Keratinocyte (primary cell): ENCODE data around the gene OR6P1. TPM values are rescaled to one million over a fixed set of nuclear protein-coding genes. Genes with fewer than 3 reads are reported as not detected.

ENCODE experiments used
- DNase-seq: peaks from one replicate; pipeline ENCODE4 v3.0.0-alpha.2; 2011; ENCODE audit warnings: low read depth, missing footprints, low spot score
- FAIRE-seq: peaks from 2 replicates; lab custom pipeline; 2011; peaks lifted over from hg19 to GRCh38; lab: Jason Lieb, UNC
- H2AFZ ChIP-seq: 2 replicates; pipeline ENCODE4 v1.6.0; 2012; ENCODE audit warnings: low read length, control low read depth, inconsistent platforms; ENCODE audit not compliant: control insufficient read depth
- H3K27ac ChIP-seq: 2 replicates; pipeline ENCODE4 v1.5.1; 2011; ENCODE audit warnings: low read length; ENCODE audit not compliant: control insufficient read depth, insufficient read depth
- H3K27me3 ChIP-seq: 3 replicates; pipeline ENCODE4 v1.6.0; 2011; ENCODE audit warnings: low read length; ENCODE audit not compliant: control insufficient read depth, insufficient read depth; ENCODE audit errors: extremely low read depth
- H3K36me3 ChIP-seq, 2 experiments: 2 replicates in 1 of 2; 3 replicates in 1 of 2; pipeline ENCODE4 v1.5.1; 2011; ENCODE audit warnings: low read length in 2 of 2, mild to moderate bottlenecking in 1 of 2; ENCODE audit not compliant: control insufficient read depth in 2 of 2, insufficient read depth in 2 of 2; ENCODE audit errors: extremely low read depth in 1 of 2
- H3K4me1 ChIP-seq: 3 replicates; pipeline ENCODE4 v1.5.1; 2011; ENCODE audit warnings: low read length; ENCODE audit not compliant: control insufficient read depth, insufficient read depth; ENCODE audit errors: extremely low read depth
- H3K4me2 ChIP-seq: 3 replicates; pipeline ENCODE4 v1.6.0; 2011; ENCODE audit warnings: low read depth, low read length; ENCODE audit not compliant: control insufficient read depth, insufficient read depth; ENCODE audit errors: extremely low read depth
- H3K4me3 ChIP-seq, 3 experiments: fragments of 200-600 bp in 1 of 3; sonication (generic) in 1 of 3; 2 replicates in 2 of 3; 3 replicates in 1 of 3; pipeline ENCODE4 v1.5.1; 2011 to 2016; ENCODE audit warnings: low read length in 3 of 3, mild to moderate bottlenecking in 3 of 3, control low read depth in 2 of 3, inconsistent platforms in 1 of 3, low read depth in 1 of 3, mixed read lengths in 1 of 3, mixed run types in 1 of 3, moderate library complexity in 1 of 3; ENCODE audit not compliant: control insufficient read depth in 2 of 3, insufficient read depth in 2 of 3; ENCODE audit errors: extremely low read depth in 1 of 3
- H3K79me2 ChIP-seq: 2 replicates; pipeline ENCODE4 v1.6.0; 2012; ENCODE audit warnings: low read length; ENCODE audit not compliant: control insufficient read depth, insufficient read depth
- H3K9ac ChIP-seq: 3 replicates; pipeline ENCODE4 v1.6.0; 2011; ENCODE audit warnings: low read length; ENCODE audit not compliant: control insufficient read depth, insufficient read depth; ENCODE audit errors: extremely low read depth
- H3K9me1 ChIP-seq: 3 replicates; pipeline ENCODE4 v1.6.0; 2011; ENCODE audit warnings: low read length; ENCODE audit not compliant: control insufficient read depth, insufficient read depth; ENCODE audit errors: extremely low read depth
- H3K9me3 ChIP-seq: 2 replicates; pipeline ENCODE4 v1.5.1; 2012; ENCODE audit warnings: low read depth, low read length; ENCODE audit not compliant: control insufficient read depth
- H4K20me1 ChIP-seq: 3 replicates; pipeline ENCODE4 v1.6.0; 2011; ENCODE audit warnings: low read length; ENCODE audit not compliant: control insufficient read depth, insufficient read depth; ENCODE audit errors: extremely low read depth
- EZH2 ChIP-seq: IDR thresholded peaks from one replicate; pipeline ENCODE4 v1.6.1; 2012; ENCODE audit warnings: inconsistent platforms, mild to moderate bottlenecking, low read length, moderate library complexity
- dilution Hi-C: fragments of 300-500 bp; cut with MboI; formaldehyde crosslinking; loops from one replicate; pipeline ENCODE4 v1.7.0; 2020; ENCODE audit warnings: low sequenced_read_pairs; ENCODE audit not compliant: extremely low pct_ligation_motif_present
- polyA plus RNA-seq, 5 experiments: library from polyadenylated mRNA; depleted of rRNA in 3 of 5; stranded (reverse) in 3 of 5; stranded (forward) in 1 of 5; unstranded in 1 of 5; fragments of >200 nt; gene quantifications; 1 replicate in 1 of 5; 2 replicates in 3 of 5; 3 replicates in 1 of 5; pipeline versions ENCODE4 v1.2.1 to v1.2.3, GENCODE V29; 2011 to 2012; ENCODE audit warnings: missing spikeins in 2 of 5, low read depth in 1 of 5, low replicate concordance in 1 of 5
- TF ChIP-seq, protein P1 (sequence below), 3 experiments: IDR thresholded peaks in 1 of 3; conservative IDR thresholded peaks in 1 of 3; optimal IDR thresholded peaks in 1 of 3; 2 replicates in 2 of 3; 3 replicates in 1 of 3; pipeline versions ENCODE3 to v1.5.1; 2011; ENCODE audit warnings: low read length in 3 of 3, mild to moderate bottlenecking in 3 of 3, moderate library complexity in 2 of 3, control low read depth in 1 of 3, inconsistent platforms in 1 of 3; ENCODE audit not compliant: insufficient read depth in 2 of 3; ENCODE audit errors: extremely low read depth in 1 of 3

Gene OR6P1
- polyA plus RNA-seq, 1 donor (not counting 4 experiments of a cell fraction or from before 2014, with no cell fraction given), result not detected

DNA sequence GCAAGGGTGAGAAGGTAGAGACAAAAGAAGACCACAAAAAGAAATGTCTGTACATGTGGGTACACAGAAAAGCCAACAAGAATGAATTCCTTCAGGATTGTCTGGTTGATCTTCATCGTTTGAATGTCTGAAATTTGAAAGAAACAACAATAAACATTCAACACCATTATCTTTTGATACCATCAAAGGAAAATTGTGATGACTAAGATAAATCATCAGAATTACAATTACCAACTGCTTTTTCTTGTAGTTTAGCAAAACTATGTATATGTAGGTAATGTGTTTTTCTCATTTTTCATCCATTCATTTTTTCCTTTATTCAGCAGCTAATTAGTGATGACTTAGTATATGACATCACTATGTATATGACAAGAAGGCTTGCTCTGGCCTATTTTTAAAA lies 9.4 kb upstream of the OR6P1 start, which contains the start of gene OR10X1:
TSS of gene OR10X1 (minus strand) at position 167 of the 400 bp plus-strand sequence. CDS start at position 167, 0 bp downstream.
- no peaks in the 10 kb centered on the region for H3K79me2 ChIP-seq
- FAIRE-seq, result no peak
- dilution Hi-C loops, result no loop called here

DNA sequence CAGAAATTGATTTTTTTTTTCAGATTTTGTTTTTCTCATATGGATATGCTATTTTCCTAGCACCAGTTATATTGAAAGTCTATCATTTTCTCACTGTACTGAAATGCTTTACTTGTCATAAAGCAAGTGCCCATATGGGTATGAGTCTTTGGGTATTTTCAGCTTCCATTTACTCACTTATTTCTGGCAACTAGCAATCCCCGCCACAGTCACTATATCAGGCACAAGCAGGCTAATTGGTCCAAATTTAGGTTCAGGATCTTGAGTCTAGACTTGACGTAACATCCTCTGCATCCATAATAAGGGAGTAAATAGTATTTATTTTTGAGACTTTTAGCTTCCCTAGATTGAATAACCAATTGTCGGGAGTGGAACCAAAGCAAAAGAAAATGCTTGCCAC lies 7.2 kb upstream of the OR6P1 start:
- H3K9ac ChIP-seq, result no peak overlapping the region
- DNase-seq, result no peak
- H3K4me3 ChIP-seq, result no peak overlapping the region
- FAIRE-seq, result no peak
- H4K20me1 ChIP-seq, result no peaks in the 10 kb centered on the region
- no peaks in the 10 kb centered on the region for H3K79me2 ChIP-seq
- H3K36me3 ChIP-seq, result no peaks in the 10 kb centered on the region
- dilution Hi-C loops, result no loop called here
- H3K9me3 ChIP-seq, result no peaks in the 10 kb centered on the region
- H3K27ac ChIP-seq, result no peak overlapping the region
- no peak overlapping the region for H2AFZ ChIP-seq
- H3K4me1 ChIP-seq, result no peaks in the 10 kb centered on the region
- no peaks in the 10 kb centered on the region for H3K9me1 ChIP-seq
- TF ChIP-seq, protein P1, sequence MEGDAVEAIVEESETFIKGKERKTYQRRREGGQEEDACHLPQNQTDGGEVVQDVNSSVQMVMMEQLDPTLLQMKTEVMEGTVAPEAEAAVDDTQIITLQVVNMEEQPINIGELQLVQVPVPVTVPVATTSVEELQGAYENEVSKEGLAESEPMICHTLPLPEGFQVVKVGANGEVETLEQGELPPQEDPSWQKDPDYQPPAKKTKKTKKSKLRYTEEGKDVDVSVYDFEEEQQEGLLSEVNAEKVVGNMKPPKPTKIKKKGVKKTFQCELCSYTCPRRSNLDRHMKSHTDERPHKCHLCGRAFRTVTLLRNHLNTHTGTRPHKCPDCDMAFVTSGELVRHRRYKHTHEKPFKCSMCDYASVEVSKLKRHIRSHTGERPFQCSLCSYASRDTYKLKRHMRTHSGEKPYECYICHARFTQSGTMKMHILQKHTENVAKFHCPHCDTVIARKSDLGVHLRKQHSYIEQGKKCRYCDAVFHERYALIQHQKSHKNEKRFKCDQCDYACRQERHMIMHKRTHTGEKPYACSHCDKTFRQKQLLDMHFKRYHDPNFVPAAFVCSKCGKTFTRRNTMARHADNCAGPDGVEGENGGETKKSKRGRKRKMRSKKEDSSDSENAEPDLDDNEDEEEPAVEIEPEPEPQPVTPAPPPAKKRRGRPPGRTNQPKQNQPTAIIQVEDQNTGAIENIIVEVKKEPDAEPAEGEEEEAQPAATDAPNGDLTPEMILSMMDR (optimal IDR thresholded peaks at IDR 0.05 in 1 of 3, IDR thresholded peaks at IDR 0.05 in 1 of 3, conservative IDR thresholded peaks at IDR 0.05 in 1 of 3; ENCODE audit: extremely low read depth in 1 of 3, insufficient read depth in 2 of 3, low read length in 3 of 3), result no peak
- TF ChIP-seq EZH2, result no peak
- H3K4me2 ChIP-seq, result no peak overlapping the region
- H3K27me3 ChIP-seq, result no peaks in the 10 kb centered on the region

More for the DNA sequence above, 9.4 kb upstream of the OR6P1 start, which contains the start of gene OR10X1:
- H3K4me1 ChIP-seq, result no peaks in the 10 kb centered on the region
- no peak within 1 kb of the TSS for H3K9ac ChIP-seq
- H3K4me3 ChIP-seq, result no peak within 1 kb of the TSS
- TF ChIP-seq, protein P1 (optimal IDR thresholded peaks at IDR 0.05 in 1 of 3, IDR thresholded peaks at IDR 0.05 in 1 of 3, conservative IDR thresholded peaks at IDR 0.05 in 1 of 3; ENCODE audit: extremely low read depth in 1 of 3, insufficient read depth in 2 of 3, low read length in 3 of 3), result no peak
- TF ChIP-seq EZH2, result no peak
- H3K4me2 ChIP-seq, result no peak within 1 kb of the TSS
- no peak for DNase-seq
- H3K9me3 ChIP-seq, result no peaks in the 10 kb centered on the region
- H3K36me3 ChIP-seq, result no peaks in the 10 kb centered on the region
- H3K27ac ChIP-seq, result no peak within 1 kb of the TSS
- H3K27me3 ChIP-seq, result no peaks in the 10 kb centered on the region
- H3K9me1 ChIP-seq, result no peaks in the 10 kb centered on the region
- H2AFZ ChIP-seq, result no peak within 1 kb of the TSS
- no peaks in the 10 kb centered on the region for H4K20me1 ChIP-seq
